Stimulated activated CD8-positive, alpha-beta memory T cell treated with anti-CD3 and anti-CD28 coated beads, Interleukin-15, amount 100 ng/mL, for 24 hours (primary cell): Measurements from ENCODE around the gene ELP1.
"Not testable (repeated sequence)": the region's sequence is repeated elsewhere in the genome, so short reads cannot be mapped to it uniquely, and the experiment has no call there.

Experiments
- DNase-seq: peaks from one replicate; pipeline ENCODE4 v3.0.0-alpha.2; 2020; ENCODE audit warnings: low read depth

Gene ELP1, protein sequence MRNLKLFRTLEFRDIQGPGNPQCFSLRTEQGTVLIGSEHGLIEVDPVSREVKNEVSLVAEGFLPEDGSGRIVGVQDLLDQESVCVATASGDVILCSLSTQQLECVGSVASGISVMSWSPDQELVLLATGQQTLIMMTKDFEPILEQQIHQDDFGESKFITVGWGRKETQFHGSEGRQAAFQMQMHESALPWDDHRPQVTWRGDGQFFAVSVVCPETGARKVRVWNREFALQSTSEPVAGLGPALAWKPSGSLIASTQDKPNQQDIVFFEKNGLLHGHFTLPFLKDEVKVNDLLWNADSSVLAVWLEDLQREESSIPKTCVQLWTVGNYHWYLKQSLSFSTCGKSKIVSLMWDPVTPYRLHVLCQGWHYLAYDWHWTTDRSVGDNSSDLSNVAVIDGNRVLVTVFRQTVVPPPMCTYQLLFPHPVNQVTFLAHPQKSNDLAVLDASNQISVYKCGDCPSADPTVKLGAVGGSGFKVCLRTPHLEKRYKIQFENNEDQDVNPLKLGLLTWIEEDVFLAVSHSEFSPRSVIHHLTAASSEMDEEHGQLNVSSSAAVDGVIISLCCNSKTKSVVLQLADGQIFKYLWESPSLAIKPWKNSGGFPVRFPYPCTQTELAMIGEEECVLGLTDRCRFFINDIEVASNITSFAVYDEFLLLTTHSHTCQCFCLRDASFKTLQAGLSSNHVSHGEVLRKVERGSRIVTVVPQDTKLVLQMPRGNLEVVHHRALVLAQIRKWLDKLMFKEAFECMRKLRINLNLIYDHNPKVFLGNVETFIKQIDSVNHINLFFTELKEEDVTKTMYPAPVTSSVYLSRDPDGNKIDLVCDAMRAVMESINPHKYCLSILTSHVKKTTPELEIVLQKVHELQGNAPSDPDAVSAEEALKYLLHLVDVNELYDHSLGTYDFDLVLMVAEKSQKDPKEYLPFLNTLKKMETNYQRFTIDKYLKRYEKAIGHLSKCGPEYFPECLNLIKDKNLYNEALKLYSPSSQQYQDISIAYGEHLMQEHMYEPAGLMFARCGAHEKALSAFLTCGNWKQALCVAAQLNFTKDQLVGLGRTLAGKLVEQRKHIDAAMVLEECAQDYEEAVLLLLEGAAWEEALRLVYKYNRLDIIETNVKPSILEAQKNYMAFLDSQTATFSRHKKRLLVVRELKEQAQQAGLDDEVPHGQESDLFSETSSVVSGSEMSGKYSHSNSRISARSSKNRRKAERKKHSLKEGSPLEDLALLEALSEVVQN (N-terminal part only)

GRCh38 chr9:108933718-108934322 is at the start of gene ELP1:
Gene ELP1, minus strand, starts transcription at chr9:108934124. Its CDS starts 2,978 bp downstream, at chr9:108931146.
- DNase-seq, result peak; percentile 85

- DNase-seq, result no peak
These were observed 47.0 kb upstream of the ELP1 start for GRCh38 chr9:108980893-108981292.

- DNase-seq, result no peak
These were observed 44.3 kb upstream of the ELP1 start for GRCh38 chr9:108978205-108978604.

- no peak for DNase-seq
These were observed 40.0 kb upstream of the ELP1 start for GRCh38 chr9:108973895-108974294.

- DNase-seq, result no peak
These were observed 38.8 kb upstream of the ELP1 start for GRCh38 chr9:108972626-108973209.

DNA sequence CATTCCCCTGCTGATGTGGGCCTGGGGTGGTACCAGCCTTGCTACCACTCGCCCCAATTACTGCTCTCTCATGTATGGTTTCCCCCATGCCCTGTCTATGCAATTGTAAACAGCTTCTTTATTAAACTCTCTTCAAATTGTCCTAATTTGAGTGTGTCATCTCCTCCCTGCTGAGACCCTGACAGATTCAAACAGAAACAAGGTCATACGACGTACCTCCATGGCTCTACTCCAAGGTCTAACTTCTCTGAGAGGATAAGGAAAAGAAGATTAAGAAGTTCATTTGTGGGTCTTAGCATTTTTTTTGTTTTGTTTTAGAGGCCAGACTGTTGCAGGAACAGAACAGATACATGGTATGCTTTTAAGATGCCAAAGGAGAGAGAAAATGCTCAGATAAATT is 38.3 kb upstream of the ELP1 start:
- DNase-seq, result no peak

- not testable (repeated sequence) for DNase-seq
These were observed 37.5 kb upstream of the ELP1 start for GRCh38 chr9:108971392-108971791.

GRCh38 chr9:108967916-108968315 is 34.0 kb upstream of the ELP1 start:
- no peak for DNase-seq

DNA sequence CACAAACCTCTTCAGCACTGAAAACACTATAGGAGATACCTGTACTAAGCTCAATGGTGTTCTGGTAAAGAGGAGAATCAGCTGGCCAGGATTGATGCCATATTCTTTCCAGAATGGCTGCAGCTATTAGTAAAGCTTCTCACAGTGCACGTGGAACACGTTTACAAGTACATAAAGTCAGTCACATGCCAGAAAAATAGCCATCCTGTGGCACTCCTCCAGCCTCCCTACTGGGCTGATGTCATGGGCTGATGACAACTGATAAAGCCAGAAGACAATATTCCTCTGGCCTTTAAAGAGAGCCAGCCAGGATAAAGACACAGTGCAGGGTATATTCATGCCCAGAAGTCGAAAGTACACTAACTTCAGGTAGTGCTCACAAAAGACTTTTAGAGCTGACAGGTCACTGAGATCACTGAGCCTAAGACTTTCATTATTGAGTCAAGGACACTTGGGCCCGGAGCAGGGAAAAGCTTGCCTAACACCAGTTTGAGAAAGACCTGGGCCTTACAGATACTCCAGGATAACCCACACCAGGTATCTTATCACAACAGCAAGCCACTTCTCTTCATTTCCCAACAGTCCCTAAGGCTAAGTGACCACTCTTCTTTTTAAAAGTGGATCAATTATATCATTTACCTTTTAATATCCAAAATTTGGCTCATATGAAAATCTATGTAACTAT is 29.7 kb upstream of the ELP1 start:
- no peak for DNase-seq

- DNase-seq, result no peak
These were observed 27.2 kb upstream of the ELP1 start for GRCh38 chr9:108961151-108961550.

GRCh38 chr9:108960331-108960730 is 26.4 kb upstream of the ELP1 start:
- no peak for DNase-seq

- no peak for DNase-seq
These were observed 22.7 kb upstream of the ELP1 start for GRCh38 chr9:108956631-108957026.

DNA sequence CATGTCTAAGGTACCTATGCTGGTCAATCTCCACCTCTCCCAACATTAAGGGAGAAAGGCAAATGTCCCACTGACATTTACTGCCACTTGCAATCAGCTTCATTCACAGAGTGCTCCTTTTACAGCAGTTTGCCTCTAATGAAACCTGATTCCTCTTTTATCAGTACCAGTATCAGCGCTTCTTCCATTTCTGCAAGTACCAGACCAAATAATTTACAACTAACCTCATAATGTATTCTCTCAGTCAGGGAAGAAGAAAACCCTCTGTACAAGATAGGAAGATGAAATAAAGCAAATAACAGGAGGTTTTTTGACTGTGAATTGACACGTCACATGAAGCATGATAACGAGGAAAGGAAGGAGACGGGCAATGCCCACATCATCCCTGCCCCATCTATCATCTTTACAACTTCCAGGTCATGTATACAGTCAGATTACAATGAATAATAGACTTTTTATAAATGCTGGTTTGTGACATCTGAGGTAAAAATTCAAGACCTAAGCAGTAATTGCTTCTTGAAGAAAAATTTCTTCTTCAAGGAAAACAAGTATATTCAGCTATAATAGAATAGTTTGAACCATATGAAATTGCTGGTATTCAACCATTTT is 22.2 kb upstream of the ELP1 start:
- DNase-seq, result no peak

DNA sequence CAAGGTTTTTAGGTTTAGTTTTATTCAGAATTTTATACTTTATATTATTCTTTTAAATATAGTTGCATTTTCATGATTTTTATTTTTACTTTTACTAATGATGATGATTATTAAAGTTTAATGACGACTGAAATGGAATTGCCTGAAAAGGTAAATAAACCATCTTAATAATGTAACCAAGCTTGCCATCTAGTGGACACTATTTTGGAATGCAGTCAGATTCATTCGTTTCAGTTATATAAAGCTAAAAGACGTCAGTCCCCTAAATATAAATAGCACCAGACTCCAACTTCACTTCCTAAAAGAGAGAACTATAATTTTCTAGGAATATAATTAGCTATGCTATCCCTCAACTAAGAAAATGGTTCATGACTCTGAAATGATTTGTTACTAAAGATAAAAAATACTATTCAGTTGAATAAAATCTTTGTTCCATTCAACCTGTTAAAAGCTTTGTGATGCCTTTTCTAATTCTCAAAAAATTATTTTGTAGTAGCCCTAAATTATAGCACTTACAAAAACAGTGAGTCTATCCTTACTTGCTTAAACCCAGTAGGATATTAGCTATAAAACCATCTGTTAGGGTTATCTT is 20.2 kb upstream of the ELP1 start:
- DNase-seq, result no peak

DNA sequence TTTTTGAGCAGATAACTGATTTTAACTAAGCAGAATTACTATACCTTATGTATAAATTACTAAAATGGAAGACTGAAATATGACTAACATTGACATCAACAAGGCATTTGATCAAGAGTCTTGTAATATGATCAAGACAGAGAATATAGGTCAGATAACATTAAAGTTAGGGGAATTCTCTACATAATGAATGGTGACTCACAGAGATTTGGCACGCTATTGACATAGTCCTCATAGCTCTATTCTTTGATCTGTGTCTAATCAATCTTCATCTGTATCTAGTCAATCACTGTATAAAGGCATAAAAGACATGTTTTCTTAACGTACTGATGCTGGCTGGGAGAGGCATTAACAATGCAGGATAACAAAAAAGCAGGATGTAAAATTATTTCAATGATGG is 17.7 kb upstream of the ELP1 start:
- no peak for DNase-seq

DNA sequence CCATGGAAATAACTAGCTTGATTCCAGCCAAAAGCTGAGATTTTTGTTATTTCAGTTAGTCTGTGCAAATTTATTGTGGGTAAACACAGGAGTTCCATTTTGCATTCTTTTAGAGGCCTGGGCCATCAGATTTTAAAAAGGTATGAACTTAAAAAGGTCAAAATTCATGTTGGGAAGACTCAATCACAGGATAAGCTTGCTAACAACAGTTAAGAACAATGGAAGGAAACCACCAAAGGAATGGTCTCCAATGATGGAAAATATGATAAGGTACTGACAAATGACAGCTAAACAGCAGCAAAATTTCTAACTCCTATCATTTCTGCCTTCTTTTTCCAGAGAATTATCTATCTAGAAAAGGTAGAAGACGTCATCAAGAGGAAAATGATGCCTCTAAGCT is 16.2 kb upstream of the ELP1 start:
- DNase-seq, result no peak

GRCh38 chr9:108939975-108940374 is 6.1 kb upstream of the ELP1 start:
- no peak for DNase-seq

DNA sequence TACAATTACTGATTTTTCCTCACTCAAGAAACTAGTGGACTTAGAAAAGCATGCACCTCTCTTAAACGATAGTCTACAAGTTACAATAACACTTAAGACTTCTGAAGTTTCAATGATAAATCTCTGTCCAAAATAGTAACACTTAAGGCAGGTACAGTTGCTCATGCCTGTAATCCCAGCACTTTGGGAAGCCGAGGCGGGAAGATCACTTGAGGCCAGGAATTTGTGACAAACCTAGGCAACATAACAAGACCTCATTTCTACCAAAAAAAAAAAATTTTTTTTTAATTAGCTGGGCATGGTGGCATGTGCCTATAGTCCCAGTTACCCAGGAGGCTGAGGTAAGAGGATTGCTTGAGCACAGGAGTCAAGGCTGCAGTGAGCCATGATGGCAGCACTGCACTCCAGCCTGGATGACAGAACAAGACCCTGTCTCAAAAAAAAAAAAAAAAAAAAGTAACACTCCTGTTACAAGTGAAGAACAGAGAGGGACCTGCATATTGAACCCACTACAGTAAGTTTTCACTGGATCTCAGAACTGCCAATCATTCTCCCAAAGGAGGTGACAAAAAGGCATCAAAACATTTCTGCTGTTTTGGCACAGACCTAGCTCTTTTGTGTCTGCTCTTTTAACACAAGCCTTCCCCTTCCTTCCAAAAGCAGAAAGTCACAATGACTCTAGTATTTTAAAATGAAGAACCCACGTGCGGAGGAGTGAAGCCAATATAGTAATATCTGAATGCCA is 3.8 kb upstream of the ELP1 start:
- DNase-seq, result no peak

- peak; percentile 56 for DNase-seq
These were observed 484 bp upstream of the ELP1 start, which contains the start of gene ABITRAM for GRCh38 chr9:108934323-108934893. Gene ABITRAM, plus strand, starts transcription at chr9:108934400. Its CDS starts 87 bp downstream, at chr9:108934487.
